ENCODE data around the gene AKNA. TPM values are rescaled to one million over a fixed set of nuclear protein-coding genes. Genes with fewer than 3 reads are reported as not detected.

AKNA gene
- total RNA-seq, 1 experiment from 2014 or later = 10.1 TPM

GRCh38 chr9:114367772-114368569 lies 19.8 kb downstream of the AKNA start:
- DNase-seq (ENCODE audit: low read depth, low spot score) (no peak), ATAC-seq (no peak)
- H3K27me3 ChIP-seq (ENCODE audit: control insufficient read depth, insufficient read depth, low read length) = no peaks in the 10 kb centered on the region
- BruUV-seq (replicated peaks) = no TSS peak
- intact Hi-C loops (cut with micrococcal nuclease; ENCODE audit: unreplicated experiment) = no loop called here
- H3K36me3 ChIP-seq (ENCODE audit: control insufficient read depth, insufficient read depth, low read length) = no peaks in the 10 kb centered on the region
- no peaks in the 10 kb centered on the region for H3K9me3 ChIP-seq (ENCODE audit: control insufficient read depth, insufficient read depth, low read depth, low read length)
- peaks cover 3% of the 10 kb centered on the region for H3K4me1 ChIP-seq (ENCODE audit: control insufficient read depth, insufficient read depth, low read length)
- CTCF ChIA-PET = interaction anchor here (0.6 kb wide), 1 partner anchor 16 kb away, joined by 4 read pairs; no protein-coding TSS in a partner anchor
- H3K27ac ChIP-seq (ENCODE audit: low read length) = no peak overlapping the region
- no peak for TF ChIP-seq POLR2AphosphoS5 (IDR thresholded peaks at IDR 0.05; ENCODE audit: low read depth, low read length)
- no peak for TF ChIP-seq REST (IDR thresholded peaks at IDR 0.05; ENCODE audit: insufficient read depth in 1 of 2, low read depth in 2 of 2, low read length in 1 of 2)
- TF ChIP-seq CTCF (IDR thresholded peaks at IDR 0.05) = no peak
- TF ChIP-seq TCF7L2 (IDR thresholded peaks at IDR 0.05; ENCODE audit: low read depth, low read length) = no peak
- TF ChIP-seq SIN3A (IDR thresholded peaks at IDR 0.05; ENCODE audit: borderline replicate concordance, insufficient read depth, low read depth, low read length) = no peak
- POLR2A ChIA-PET = no interaction called here
- in situ Hi-C loops (cut with HindIII; ENCODE audit: low pct_unique_long_range_greater_than_20kb, low sequenced_read_pairs) = no loop called here
- no peak overlapping the region for H3K4me3 ChIP-seq (ENCODE audit: low read depth in 2 of 2, low read length in 2 of 2)

GRCh38 chr9:114367366-114367765 lies 20.4 kb downstream of the AKNA start:
- no peak overlapping the region for H3K27ac ChIP-seq (ENCODE audit: low read length)
- DNase-seq (ENCODE audit: low read depth, low spot score) (no peak), ATAC-seq (no peak)
- no peak for TF ChIP-seq POLR2AphosphoS5 (IDR thresholded peaks at IDR 0.05; ENCODE audit: low read depth, low read length)
- no peak for TF ChIP-seq REST (IDR thresholded peaks at IDR 0.05; ENCODE audit: insufficient read depth in 1 of 2, low read depth in 2 of 2, low read length in 1 of 2)
- no peak for TF ChIP-seq CTCF (IDR thresholded peaks at IDR 0.05)
- TF ChIP-seq TCF7L2 (IDR thresholded peaks at IDR 0.05; ENCODE audit: low read depth, low read length) = no peak
- no peak for TF ChIP-seq SIN3A (IDR thresholded peaks at IDR 0.05; ENCODE audit: borderline replicate concordance, insufficient read depth, low read depth, low read length)
- no peaks in the 10 kb centered on the region for H3K9me3 ChIP-seq (ENCODE audit: control insufficient read depth, insufficient read depth, low read depth, low read length)
- in situ Hi-C loops (cut with HindIII; ENCODE audit: low pct_unique_long_range_greater_than_20kb, low sequenced_read_pairs) (no loop called here), intact Hi-C loops (cut with micrococcal nuclease; ENCODE audit: unreplicated experiment) (no loop called here)
- no peak overlapping the region for H3K4me3 ChIP-seq (ENCODE audit: low read depth in 2 of 2, low read length in 2 of 2)
- peaks cover 3% of the 10 kb centered on the region for H3K4me1 ChIP-seq (ENCODE audit: control insufficient read depth, insufficient read depth, low read length)
- BruUV-seq (replicated peaks) = no TSS peak
- ChIA-PET CTCF (no interaction called here), POLR2A (no interaction called here)
- H3K36me3 ChIP-seq (ENCODE audit: control insufficient read depth, insufficient read depth, low read length) = no peaks in the 10 kb centered on the region
- H3K27me3 ChIP-seq (ENCODE audit: control insufficient read depth, insufficient read depth, low read length) = no peaks in the 10 kb centered on the region
